CD4-positive, alpha-beta T cell treated with Interleukin-6 at 100 ng/mL for 8 hours (primary cell): ENCODE results near the gene PLEKHG2.

Source experiments
- DNase-seq: peaks from one replicate; pipeline ENCODE4 v3.0.0-alpha.2; 2020; ENCODE audit warnings: mixed read lengths, low spot score

PLEKHG2 gene

GRCh38 chr19:39419003-39419402, 6.5 kb downstream of the PLEKHG2 start:
- no peak for DNase-seq

GRCh38 chr19:39420769-39421168, 8.3 kb downstream of the PLEKHG2 start:
- no peak for DNase-seq

- DNase-seq = no peak
These were observed 9.6 kb downstream of the PLEKHG2 start for GRCh38 chr19:39422020-39422419.

GRCh38 chr19:39423258-39424086, 11.0 kb downstream of the PLEKHG2 start:
- no peak for DNase-seq

DNA sequence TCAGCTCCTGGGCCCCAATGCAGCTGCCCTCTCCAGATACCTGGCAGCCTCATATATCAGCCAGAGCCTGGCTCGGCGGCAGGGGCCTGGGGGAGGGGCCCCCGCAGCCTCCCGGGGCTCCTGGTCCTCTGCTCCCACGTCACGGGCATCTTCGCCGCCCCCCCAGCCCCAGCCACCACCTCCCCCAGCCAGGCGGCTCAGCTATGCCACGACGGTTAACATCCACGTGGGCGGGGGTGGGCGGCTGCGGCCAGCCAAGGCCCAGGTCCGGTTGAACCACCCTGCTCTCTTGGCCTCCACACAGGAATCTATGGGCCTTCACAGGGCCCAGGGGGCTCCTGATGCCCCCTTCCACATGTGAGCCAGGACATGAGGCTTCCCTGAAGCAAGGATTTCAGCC, 12.5 kb downstream of the PLEKHG2 start:
- DNase-seq = no peak

GRCh38 chr19:39425744-39426143, 13.3 kb downstream of the PLEKHG2 start:
- DNase-seq = no peak

- DNase-seq = no peak
These were observed 13.7 kb downstream of the PLEKHG2 start for GRCh38 chr19:39426170-39426569.

DNA sequence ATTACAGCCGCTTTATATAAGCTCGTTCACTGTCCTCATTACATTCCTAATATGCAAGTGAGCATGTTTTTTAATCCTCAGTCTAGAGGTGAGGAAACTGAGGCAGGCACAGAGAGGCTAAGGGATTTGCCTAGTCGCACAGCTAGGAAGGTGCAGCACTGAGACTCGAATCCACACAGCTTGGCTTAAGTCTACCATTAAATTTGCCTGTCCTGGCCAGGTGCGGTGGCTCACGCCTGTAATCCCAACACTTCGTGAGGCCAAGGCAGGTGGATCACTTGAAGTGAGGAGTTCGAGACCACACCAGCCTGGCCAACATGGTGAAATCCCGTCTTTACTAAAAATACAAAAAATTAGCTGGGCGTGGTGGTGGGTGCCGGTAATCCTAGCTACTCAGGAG, 15.2 kb downstream of the PLEKHG2 start:
- DNase-seq = no peak

- DNase-seq = no peak
These were observed 16.0 kb downstream of the PLEKHG2 start for GRCh38 chr19:39428283-39429112.

DNA sequence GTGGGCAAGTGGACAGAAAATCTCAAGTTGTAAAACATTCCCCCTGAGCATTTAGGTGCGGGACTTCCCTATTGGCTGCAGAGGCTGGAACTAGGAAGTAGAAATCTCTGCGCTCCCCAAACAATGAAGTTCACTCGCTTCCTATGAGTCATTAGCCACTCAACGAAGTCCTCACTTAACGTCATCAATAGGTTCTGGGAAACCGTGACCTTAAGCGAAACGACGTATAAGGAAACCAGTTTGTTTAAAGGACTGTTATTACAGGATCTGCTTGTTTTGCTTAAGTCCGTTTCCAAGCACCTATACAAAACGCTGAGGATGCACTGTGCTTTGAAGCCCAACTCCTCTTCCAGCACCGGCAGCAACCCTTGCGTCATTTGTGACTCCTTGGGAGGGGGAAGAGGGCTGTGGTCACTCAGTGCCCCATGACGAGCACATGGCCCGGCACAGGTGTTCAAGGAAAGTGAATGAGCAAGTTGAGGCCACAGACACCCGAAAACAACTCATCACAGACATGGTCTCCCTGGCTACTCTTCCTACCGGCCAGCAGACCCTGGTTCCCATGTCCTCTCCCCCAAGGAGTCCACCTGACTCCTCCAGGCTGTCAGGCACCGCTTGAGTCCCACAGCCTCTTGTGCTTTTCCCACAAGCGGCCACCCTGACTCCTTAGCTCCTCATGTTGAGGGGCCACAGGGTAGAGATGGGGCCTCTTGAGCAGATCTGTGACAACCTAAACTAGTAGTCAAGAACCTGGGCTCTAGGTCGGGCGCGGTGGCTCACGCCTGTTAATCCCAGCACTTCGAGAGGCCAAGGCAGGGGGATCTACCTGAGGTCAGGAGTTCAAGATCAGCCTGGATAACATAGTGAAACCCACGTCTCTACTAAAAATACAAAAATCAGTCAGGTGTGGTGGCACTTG, 18.5 kb downstream of the PLEKHG2 start:
- DNase-seq = peak; percentile 53

DNA sequence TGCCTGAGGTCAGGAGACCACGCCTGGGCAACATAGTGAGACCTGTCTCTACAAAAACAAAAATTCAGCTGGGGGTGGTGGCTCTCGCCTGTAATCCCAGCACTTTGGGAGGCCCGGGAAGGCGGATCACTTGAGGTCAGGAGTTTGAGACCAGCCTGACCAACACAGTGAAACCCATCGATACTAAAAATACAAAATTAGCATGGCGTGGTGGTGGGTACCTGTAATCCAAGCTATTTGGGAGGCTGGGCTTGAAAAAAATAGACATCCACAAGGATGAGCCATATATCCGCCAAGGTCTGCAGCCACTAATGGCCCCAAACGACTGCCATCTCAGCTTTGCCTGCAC, 20.2 kb downstream of the PLEKHG2 start:
- no peak for DNase-seq

DNA sequence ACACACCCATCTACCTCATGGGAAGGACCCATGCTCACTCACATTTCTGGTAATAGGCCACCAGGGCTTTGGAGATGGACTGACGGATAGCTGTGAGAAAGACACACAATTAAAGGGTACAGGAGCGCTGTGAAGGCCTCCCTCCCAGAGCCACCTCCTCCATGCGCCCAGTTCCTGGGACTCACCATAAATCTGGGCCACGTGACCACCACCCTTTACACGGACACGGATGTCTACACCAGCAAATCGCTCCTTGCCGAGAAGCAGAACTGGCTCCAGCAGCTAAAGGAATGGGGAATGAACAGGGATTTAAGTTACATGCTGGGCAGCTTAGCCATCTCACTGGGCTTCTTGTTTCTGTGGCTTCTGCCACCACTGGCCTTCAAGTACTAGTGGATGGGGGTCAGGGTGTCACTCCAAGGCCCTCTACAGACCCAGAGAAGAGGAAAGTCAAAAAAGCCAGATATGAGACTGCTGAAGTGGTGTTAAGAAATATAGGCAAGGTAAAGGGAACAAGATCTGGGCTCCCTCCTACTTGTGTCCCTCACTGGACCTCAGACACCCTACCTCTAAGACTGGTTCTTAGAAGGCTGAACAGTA, 21.1 kb downstream of the PLEKHG2 start:
- DNase-seq = no peak

GRCh38 chr19:39434123-39435076, 21.9 kb downstream of the PLEKHG2 start:
- no peak for DNase-seq

GRCh38 chr19:39435499-39436349, 23.3 kb downstream of the PLEKHG2 start, which contains the start of gene RPS16:
Gene RPS16, minus strand, starts transcription at chr19:39435949. Its CDS starts 54 bp downstream, at chr19:39435895.
- DNase-seq = peak; percentile 99

GRCh38 chr19:39436350-39436716, 23.9 kb downstream of the PLEKHG2 start:
- DNase-seq = no peak

DNA sequence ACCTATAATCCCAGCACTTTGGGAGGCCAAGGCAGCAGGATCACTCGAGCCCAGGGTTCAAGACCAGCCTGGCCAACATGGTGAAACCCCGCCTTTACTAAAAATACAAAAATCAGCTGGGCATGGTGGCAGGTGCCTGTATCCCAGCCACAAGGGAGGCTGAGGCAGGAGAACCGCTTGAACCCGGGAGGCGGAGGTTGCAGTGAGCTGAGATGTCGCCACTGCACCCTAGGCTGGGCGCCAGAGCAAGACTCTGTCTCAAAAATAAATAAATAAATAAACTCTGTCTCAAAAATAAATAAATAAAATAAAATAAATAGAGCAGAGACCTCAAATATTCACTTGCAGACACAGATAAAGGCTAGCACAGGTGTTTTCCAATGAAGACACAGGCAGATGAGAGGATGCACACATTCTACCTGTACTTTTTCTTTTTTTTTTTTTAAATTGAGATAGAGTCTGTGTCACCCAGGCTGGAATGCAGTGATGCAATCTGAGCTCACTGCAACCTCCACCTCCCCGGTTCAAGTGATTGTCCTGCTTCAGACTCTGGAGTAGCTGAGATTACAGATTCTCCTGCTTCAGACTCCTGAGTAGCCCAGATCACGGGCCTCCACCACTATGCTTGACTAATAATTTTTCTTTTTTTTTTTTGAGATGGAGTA, 25.9 kb downstream of the PLEKHG2 start:
- no peak for DNase-seq

- no peak for DNase-seq
These were observed 32.2 kb downstream of the PLEKHG2 start for GRCh38 chr19:39444598-39445195.
